Hepatocyte (in vitro differentiated cells): ENCODE results near the gene RBM15. TPM values are rescaled to one million over a fixed set of nuclear protein-coding genes. Genes with fewer than 3 reads are reported as not detected.

Experiments used
- DNase-seq: peaks from one replicate; pipeline ENCODE4 v3.0.0-alpha.2; 2016; ENCODE audit warnings: low spot score
- H2AFZ ChIP-seq: fragments of 200-600 bp; sonication (generic); 2 replicates; pipeline ENCODE4 v1.6.0; 2016; ENCODE audit warnings: antibody characterized with exemption, mild to moderate bottlenecking
- H3K27ac ChIP-seq: fragments of 200-600 bp; sonication (generic); 2 replicates; pipeline ENCODE4 v1.5.1; 2016; ENCODE audit warnings: mild to moderate bottlenecking
- H3K27me3 ChIP-seq: fragments of 200-600 bp; sonication (generic); 2 replicates; pipeline ENCODE4 v1.6.1; 2016
- H3K36me3 ChIP-seq: fragments of 200-600 bp; sonication (generic); replicated peaks from 2 replicates; pipeline ENCODE4 v1.5.1; 2016; ENCODE audit warnings: low read depth; ENCODE audit not compliant: insufficient read depth
- H3K4me1 ChIP-seq: fragments of 200-600 bp; sonication (generic); 2 replicates; pipeline ENCODE4 v1.5.1; 2016; ENCODE audit warnings: mild to moderate bottlenecking, moderate library complexity; ENCODE audit not compliant: insufficient read depth
- H3K4me2 ChIP-seq: fragments of 200-600 bp; sonication (generic); 2 replicates; pipeline ENCODE4 v1.6.0; 2016
- H3K4me3 ChIP-seq: fragments of 200-600 bp; sonication (generic); 2 replicates; pipeline ENCODE4 v1.5.1; 2016; ENCODE audit warnings: mild to moderate bottlenecking
- H3K79me2 ChIP-seq: fragments of 200-600 bp; sonication (generic); 2 replicates; pipeline ENCODE4 v1.6.0; 2017; ENCODE audit warnings: mild to moderate bottlenecking
- H3K9me2 ChIP-seq: fragments of 200-600 bp; sonication (generic); replicated peaks from 2 replicates; pipeline ENCODE4 v1.6.0; 2017; ENCODE audit warnings: mild to moderate bottlenecking; ENCODE audit not compliant: insufficient read depth
- H3K9me3 ChIP-seq: fragments of 200-600 bp; sonication (generic); 2 replicates; pipeline ENCODE4 v1.5.1; 2016; ENCODE audit warnings: low read depth, mild to moderate bottlenecking
- H4K20me1 ChIP-seq: fragments of 200-600 bp; sonication (generic); 2 replicates; pipeline ENCODE4 v1.6.0; 2016; ENCODE audit warnings: mild to moderate bottlenecking; ENCODE audit not compliant: insufficient read depth, poor library complexity, severe bottlenecking
- CTCF ChIP-seq: fragments of 200-600 bp; sonication (generic); IDR thresholded peaks from 2 replicates; pipeline ENCODE4 v1.5.1; 2016; ENCODE audit warnings: antibody characterized with exemption, mild to moderate bottlenecking; ENCODE audit not compliant: poor library complexity
- EZH2 ChIP-seq: fragments of 200-600 bp; sonication (generic); IDR thresholded peaks from 2 replicates; pipeline ENCODE4 v1.6.1; 2016; ENCODE audit warnings: antibody characterized with exemption, mild to moderate bottlenecking, borderline replicate concordance
- EZH2phosphoT487 ChIP-seq: fragments of 200-600 bp; sonication (generic); IDR thresholded peaks from one replicate; pipeline ENCODE4 v1.6.1; 2018; ENCODE audit warnings: antibody characterized with exemption, mild to moderate bottlenecking, low read depth, moderate library complexity; ENCODE audit not compliant: unreplicated experiment, severe bottlenecking
- WGBS: methylation state at CpG from one replicate; pipeline ENCODE4 v1.1.6; 2016; ENCODE audit warnings: low lambda C conversion rate; ENCODE audit errors: missing lambda C conversion rate; 5-methylcytosine and 5-hydroxymethylcytosine counted together
- polyA plus RNA-seq: library from polyadenylated mRNA; unstranded; fragments of >200 nt; fragmentation: Nextera tagmentation; extraction: Ambion mirVana; gene quantifications from 2 replicates; pipeline ENCODE4 v1.2.1, GENCODE V29; 2016
- total RNA-seq: library from RNA; depleted of rRNA; stranded (reverse); fragments of >200 nt; gene quantifications from 2 replicates; pipeline ENCODE4 v1.2.3, GENCODE V29; 2014

Gene RBM15
- total and polyA plus RNA-seq, 2 experiments from 2014 or later: 7.9 to 31.3 TPM

GRCh38 chr1:110341146-110341871 lies 2.1 kb downstream of the RBM15 start:
- no peaks in the 10 kb centered on the region for H3K27me3 ChIP-seq
- TF ChIP-seq CTCF (no peak), EZH2 (no peak), EZH2phosphoT487 (no peak)
- peaks cover 46% of the 10 kb centered on the region for H4K20me1 ChIP-seq
- DNase-seq: no peak
- H3K4me2 ChIP-seq: peak overlapping the region; percentile 86
- WGBS: 90% methylated on average over 27 of the region's 27 CpGs
- no peaks in the 10 kb centered on the region for H3K36me3 ChIP-seq
- H3K4me1 ChIP-seq: peaks cover 37% of the 10 kb centered on the region
- no peak overlapping the region for H3K27ac ChIP-seq
- no peaks in the 10 kb centered on the region for H3K9me3 ChIP-seq
- no peak overlapping the region for H2AFZ ChIP-seq
- peaks cover 66% of the 10 kb centered on the region for H3K79me2 ChIP-seq
- no peaks in the 10 kb centered on the region for H3K9me2 ChIP-seq
- H3K4me3 ChIP-seq: no peak overlapping the region

DNA sequence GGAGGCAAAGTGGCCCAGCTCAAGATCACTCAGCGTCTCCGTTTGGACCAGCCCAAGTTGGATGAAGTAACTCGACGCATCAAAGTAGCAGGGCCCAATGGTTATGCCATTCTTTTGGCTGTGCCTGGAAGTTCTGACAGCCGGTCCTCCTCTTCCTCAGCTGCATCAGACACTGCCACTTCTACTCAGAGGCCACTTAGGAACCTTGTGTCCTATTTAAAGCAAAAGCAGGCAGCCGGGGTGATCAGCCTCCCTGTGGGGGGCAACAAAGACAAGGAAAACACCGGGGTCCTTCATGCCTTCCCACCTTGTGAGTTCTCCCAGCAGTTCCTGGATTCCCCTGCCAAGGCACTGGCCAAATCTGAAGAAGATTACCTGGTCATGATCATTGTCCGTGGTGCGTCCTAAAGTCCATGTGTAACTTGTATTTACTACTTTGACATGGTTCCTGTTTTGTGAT lies 2.7 kb downstream of the RBM15 start:
- Histone ChIP-seq H2AFZ (no peak overlapping the region), H3K36me3 (no peaks in the 10 kb centered on the region), H3K79me2 (peaks cover 72% of the 10 kb centered on the region), H3K27me3 (no peaks in the 10 kb centered on the region), H3K9me3 (no peaks in the 10 kb centered on the region), H3K4me1 (peaks cover 43% of the 10 kb centered on the region), H3K9me2 (no peaks in the 10 kb centered on the region), H3K27ac (no peak overlapping the region), H4K20me1 (peaks cover 46% of the 10 kb centered on the region), H3K4me2 (peak overlapping the region; percentile 86), H3K4me3 (peak overlapping the region; percentile 1)
- WGBS: 73% methylated on average over 9 of the region's 9 CpGs
- DNase-seq: no peak
- TF ChIP-seq EZH2: no peak
- TF ChIP-seq EZH2phosphoT487: no peak
- TF ChIP-seq CTCF: no peak

DNA sequence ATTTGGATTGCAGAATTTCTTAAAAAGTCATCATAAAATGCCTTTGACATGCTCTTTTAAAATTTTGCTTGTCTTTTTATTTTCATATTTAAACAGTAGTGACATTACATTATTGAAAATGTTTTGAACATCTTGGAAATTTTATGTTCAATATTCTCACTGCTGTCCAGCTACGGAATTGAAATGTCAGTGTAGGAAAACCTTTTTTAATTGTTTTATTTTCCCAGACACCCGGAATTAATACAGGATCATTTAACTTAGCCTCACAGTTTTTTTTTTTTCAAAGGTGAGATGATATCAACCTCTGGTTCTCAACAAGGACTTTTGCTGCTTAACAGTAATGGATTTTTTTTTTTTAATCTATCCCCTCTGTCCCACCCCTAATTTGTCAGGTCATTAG lies 4.1 kb downstream of the RBM15 start:
- Histone ChIP-seq H2AFZ (no peak overlapping the region), H3K27ac (no peak overlapping the region), H3K79me2 (peaks cover 85% of the 10 kb centered on the region), H3K9me3 (no peaks in the 10 kb centered on the region), H3K27me3 (no peaks in the 10 kb centered on the region), H3K4me3 (no peak overlapping the region), H3K4me1 (peaks cover 50% of the 10 kb centered on the region), H3K36me3 (no peaks in the 10 kb centered on the region), H4K20me1 (peaks cover 52% of the 10 kb centered on the region), H3K9me2 (no peaks in the 10 kb centered on the region), H3K4me2 (peak overlapping the region; percentile 86)
- TF ChIP-seq EZH2: no peak
- no peak for TF ChIP-seq CTCF
- TF ChIP-seq EZH2phosphoT487: no peak
- DNase-seq: no peak
- WGBS: 88% methylated on average over 2 of the region's 2 CpGs
